GM10248 (cell line): ENCODE data around the gene SLC2A6.

ENCODE experiments used
- CTCF ChIA-PET: fragments of 300-600 bp; sonication (Branson Sonifier 250); formaldehyde crosslinking; extraction: SDS; loops from one replicate; lab custom pipeline; 2021; ENCODE audit warnings: antibody characterized with exemption; lab: Yijun Ruan, JAX
- POLR2A ChIA-PET: fragments of 350-650 bp; sonication (Branson Sonifier 250); formaldehyde crosslinking; extraction: SDS; loops from one replicate; lab custom pipeline; 2020; ENCODE audit warnings: antibody characterized with exemption; lab: Yijun Ruan, JAX
- DNase-seq: peaks from one replicate; pipeline ENCODE4 v3.0.0; 2012; ENCODE audit errors: extremely low spot score
- TF ChIP-seq, protein P1 (sequence below): IDR thresholded peaks from 2 replicates; pipeline ENCODE4 v1.5.1; 2012; ENCODE audit warnings: mild to moderate bottlenecking, low read depth; ENCODE audit errors: extremely low read depth, missing control alignments, control extremely low read depth

SLC2A6 gene

DNA sequence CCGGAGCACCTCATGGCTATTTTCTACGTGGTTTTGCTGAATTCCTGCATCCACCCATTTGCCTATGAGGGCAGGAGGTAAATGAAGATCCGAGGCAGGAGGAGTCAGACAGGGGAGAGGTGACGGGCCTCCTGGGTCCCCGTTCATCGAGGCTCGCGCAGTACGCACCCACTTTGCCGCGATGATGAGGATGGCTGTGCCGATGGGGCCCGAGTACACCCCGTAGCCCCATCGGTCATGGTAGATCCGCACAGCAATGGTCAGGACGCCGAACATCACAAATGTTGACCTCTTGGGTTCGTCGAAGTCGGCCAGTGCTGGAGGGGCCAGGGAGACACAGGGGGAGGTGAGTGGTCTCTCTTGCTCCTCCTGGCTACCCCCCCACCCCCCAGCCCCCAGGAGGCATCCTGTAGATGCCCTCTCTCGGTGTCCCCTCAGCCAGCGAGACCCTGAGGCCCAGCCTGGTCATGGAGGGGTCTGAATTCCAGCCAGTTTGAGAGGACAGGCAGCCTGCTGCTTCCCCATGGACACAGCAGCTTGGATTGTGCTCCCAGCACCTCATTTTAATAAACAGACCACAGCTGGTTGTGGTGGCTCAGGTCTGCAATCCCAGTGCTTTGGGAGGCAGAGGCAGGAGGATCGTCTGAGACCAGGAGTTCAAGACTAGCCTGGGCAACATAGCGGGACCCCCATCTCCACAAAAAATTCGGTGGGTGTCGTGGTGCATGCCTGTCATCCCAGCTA is 40.0 kb upstream of the SLC2A6 start:
- no peak for DNase-seq
- CTCF ChIA-PET, result no interaction called here
- POLR2A ChIA-PET, result no interaction called here
- TF ChIP-seq, protein P1, sequence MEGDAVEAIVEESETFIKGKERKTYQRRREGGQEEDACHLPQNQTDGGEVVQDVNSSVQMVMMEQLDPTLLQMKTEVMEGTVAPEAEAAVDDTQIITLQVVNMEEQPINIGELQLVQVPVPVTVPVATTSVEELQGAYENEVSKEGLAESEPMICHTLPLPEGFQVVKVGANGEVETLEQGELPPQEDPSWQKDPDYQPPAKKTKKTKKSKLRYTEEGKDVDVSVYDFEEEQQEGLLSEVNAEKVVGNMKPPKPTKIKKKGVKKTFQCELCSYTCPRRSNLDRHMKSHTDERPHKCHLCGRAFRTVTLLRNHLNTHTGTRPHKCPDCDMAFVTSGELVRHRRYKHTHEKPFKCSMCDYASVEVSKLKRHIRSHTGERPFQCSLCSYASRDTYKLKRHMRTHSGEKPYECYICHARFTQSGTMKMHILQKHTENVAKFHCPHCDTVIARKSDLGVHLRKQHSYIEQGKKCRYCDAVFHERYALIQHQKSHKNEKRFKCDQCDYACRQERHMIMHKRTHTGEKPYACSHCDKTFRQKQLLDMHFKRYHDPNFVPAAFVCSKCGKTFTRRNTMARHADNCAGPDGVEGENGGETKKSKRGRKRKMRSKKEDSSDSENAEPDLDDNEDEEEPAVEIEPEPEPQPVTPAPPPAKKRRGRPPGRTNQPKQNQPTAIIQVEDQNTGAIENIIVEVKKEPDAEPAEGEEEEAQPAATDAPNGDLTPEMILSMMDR, result no peak

DNA sequence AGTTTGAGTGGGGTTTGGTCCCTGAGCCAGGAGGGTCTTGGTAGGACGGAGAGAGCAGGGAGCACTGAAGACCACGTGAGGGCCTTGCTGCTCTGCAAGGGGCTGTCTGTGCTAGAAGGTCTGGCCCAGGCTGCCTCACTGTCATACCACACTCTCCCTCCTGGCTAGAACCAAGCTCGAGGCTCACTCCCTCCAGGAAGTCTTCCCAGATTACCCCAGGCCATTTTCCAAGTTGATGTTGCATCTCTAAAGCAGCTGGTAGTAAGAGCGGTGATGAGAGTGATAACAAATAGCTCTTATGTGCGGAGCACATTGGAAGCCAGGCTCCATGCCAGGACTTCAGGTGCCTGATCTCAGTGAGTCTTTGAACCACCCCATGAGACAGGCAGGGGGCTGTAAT is 39.3 kb upstream of the SLC2A6 start:
- no peak for DNase-seq
- TF ChIP-seq, protein P1, result no peak
- ChIA-PET POLR2A (no interaction called here), CTCF (interaction anchor here (1.0 kb wide), 1 partner anchor 225 kb away, joined by 3 read pairs; no protein-coding TSS in a partner anchor)

DNA sequence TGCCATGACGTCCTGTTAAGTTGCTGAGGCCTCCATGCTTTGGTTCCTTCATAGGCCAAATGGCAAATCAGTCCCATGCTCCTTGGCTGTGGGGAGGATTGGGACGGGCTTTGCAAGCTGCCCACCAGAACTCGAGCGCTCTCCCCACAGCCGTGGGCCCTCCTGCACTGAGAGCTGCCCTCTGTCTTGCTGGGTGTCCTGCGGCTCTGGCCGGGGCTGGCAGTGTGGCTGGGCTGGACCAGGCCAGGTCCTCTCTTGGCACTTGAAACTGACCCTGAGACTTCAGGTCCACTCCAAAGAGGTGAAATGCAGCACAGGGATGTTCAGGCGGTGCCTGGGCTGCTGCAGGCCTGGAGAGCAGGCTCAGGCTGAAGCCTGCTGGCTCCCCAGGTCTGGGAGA is 38.8 kb upstream of the SLC2A6 start:
- no peak for DNase-seq
- CTCF ChIA-PET, result interaction anchor here (1.0 kb wide), 1 partner anchor 225 kb away, joined by 3 read pairs; no protein-coding TSS in a partner anchor
- POLR2A ChIA-PET, result no interaction called here
- TF ChIP-seq, protein P1, result no peak

DNA sequence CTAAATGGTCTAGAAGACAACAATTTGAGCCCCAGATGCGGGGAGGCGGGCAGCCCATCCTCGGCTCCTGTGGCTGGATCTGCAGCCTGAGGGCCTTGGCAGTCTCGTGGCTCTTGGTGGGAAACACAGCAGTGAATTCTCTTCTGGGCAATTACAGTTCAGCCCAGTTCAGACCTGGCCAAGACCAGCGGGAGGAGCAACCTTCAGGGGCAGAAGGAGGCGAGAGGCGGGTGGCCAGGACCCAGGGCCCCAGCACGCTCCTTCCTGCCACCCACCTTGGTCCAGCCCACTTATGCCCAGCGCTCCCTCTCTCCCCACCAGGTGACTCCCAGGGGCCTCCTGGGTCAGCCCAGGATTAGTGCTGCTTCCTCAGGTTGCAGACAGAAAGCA is 38.1 kb upstream of the SLC2A6 start:
- no peak for DNase-seq
- ChIA-PET CTCF (no interaction called here), POLR2A (no interaction called here)
- TF ChIP-seq, protein P1, result no peak

DNA sequence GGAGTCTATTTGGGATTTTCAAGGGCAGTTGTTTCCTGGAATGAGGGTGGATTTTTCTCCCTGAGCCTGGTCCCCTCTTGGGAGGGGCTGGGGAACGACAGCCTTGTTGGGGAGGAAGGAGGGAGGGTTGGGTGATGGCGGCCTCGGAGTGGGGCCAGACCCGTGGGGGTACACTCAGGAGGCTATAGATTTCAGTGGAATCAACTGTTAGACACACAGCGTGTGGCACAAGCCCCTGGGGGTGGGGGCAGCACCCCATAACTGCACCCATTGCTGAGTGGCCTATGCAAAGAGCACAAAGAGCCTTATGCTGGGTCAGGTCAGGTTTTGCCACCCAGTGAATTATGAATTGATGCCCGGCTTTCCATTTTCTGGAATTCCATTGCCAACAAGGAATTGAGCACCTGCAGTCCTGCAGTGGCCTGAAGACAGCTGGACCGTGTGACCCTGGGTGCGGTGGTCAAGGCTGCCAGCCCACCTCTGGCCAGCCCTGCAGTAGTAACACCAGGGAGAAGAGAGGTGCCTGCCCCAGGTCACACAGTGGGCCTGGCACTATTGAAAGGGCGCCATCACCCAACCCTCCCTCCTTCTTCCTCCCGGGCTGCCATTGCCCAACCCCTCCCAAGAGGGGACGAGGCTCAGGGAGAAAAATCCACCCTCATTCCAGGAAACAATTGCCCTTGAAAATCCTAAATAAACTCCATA is 37.5 kb upstream of the SLC2A6 start:
- CTCF ChIA-PET, result no interaction called here
- TF ChIP-seq, protein P1, result no peak
- POLR2A ChIA-PET, result no interaction called here
- no peak for DNase-seq

DNA sequence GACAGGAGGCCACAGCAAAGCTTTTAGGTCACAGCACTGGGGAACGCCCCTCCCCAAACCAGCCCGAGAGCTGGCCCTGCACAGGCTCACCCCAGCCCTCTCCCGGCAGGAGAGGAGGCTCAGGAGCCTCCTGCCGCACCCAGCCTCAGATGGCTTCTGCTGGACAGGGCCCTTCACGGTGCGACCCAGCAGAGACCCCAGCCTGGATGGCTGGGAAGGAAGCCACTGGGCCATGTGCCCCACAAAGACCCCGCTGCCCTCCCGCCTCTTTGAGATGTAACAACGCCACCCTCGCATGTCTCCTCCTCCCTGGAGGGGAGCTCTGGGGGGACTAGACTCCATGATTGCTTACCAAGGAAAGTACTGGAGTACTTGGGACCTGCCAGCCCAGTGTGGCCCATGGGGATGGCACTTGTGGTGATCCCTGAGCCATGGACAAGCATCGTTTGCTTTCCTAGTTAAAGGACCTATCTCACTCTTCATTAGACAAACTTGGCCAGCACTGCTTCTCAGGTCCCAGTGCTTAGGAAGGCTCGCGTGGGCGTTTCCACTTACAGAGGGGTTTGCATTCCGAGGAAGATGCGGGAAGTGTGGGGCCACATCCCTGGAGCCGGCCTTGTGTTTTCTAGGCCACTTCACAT is 36.8 kb upstream of the SLC2A6 start:
- DNase-seq, result no peak
- TF ChIP-seq, protein P1, result no peak
- ChIA-PET POLR2A (interaction anchor here (0.5 kb wide), 1 partner anchor 941 kb away, joined by 4 read pairs; no protein-coding TSS in a partner anchor), CTCF (no interaction called here)
